Left lobe of liver (tissue), 2 donors: ENCODE data around the gene ZMAT1. TPM values are rescaled to one million over a fixed set of nuclear protein-coding genes. Genes with fewer than 3 reads are reported as not detected.
"Not testable (repeated sequence)": the region's sequence is repeated elsewhere in the genome, so short reads cannot be mapped to it uniquely, and the experiment has no call there.

Experiments used
- ATAC-seq: fragments of 200-7000 bp; cut with Tn5 transposase; one replicate; pipeline ENCODE4 v1.9.1; 2020; ENCODE audit warnings: mild to moderate bottlenecking, moderate library complexity
- DNase-seq: peaks from one replicate; pipeline ENCODE4 v3.0.0-alpha.2; 2020; ENCODE audit warnings: low spot score
- total RNA-seq: library from RNA; stranded (reverse); gene quantifications from one replicate; pipeline ENCODE4 v1.2.1, GENCODE V29; 2021
- donor health status: DM: no; HTN: no; CAD: no; lungs with moderate emphysema.
- donor health status: DM: no; HTN: yes; CAD: no.

ZMAT1 gene
- 2.5 TPM for total RNA-seq

GRCh38 chrX:101931488-101932248, at the start of gene ZMAT1:
ZMAT1 (minus strand) TSS chrX:101932027; CDS start chrX:101932008, 19 bp downstream.
- peak; percentile 93 for DNase-seq
- ATAC-seq = peak; percentile 94

GRCh38 chrX:101977106-101977505, 45.3 kb upstream of the ZMAT1 start:
- ATAC-seq = no peak
- DNase-seq = no peak

GRCh38 chrX:101973066-101973465, 41.2 kb upstream of the ZMAT1 start:
- ATAC-seq (no peak), DNase-seq (no peak)

GRCh38 chrX:101964923-101965539, 33.2 kb upstream of the ZMAT1 start:
- DNase-seq, ATAC-seq: not testable (repeated sequence)

- DNase-seq (no peak), ATAC-seq (no peak)
Measured at GRCh38 chrX:101958139-101958538, 26.3 kb upstream of the ZMAT1 start.

- DNase-seq (no peak), ATAC-seq (no peak)
Measured at GRCh38 chrX:101957174-101957573, 25.3 kb upstream of the ZMAT1 start.

GRCh38 chrX:101956556-101956955, 24.7 kb upstream of the ZMAT1 start:
- ATAC-seq (no peak), DNase-seq (no peak)

- ATAC-seq (no peak), DNase-seq (no peak)
Measured at GRCh38 chrX:101950581-101950980, 18.8 kb upstream of the ZMAT1 start.

GRCh38 chrX:101932249-101932570, 383 bp upstream of the ZMAT1 start:
- no peak for ATAC-seq
- DNase-seq = no peak

- no peak for ATAC-seq
- DNase-seq = no peak
Measured at GRCh38 chrX:101931136-101931487, 715 bp downstream of the ZMAT1 start.

- ATAC-seq (no peak), DNase-seq (no peak)
Measured at GRCh38 chrX:101925733-101926132, 6.1 kb downstream of the ZMAT1 start.

- ATAC-seq = no peak
- no peak for DNase-seq
Measured at GRCh38 chrX:101918751-101919150, 13.1 kb downstream of the ZMAT1 start.

- DNase-seq (no peak), ATAC-seq (peak; percentile 25)
Measured at GRCh38 chrX:101906136-101906796, 25.6 kb downstream of the ZMAT1 start.

- ATAC-seq (no peak), DNase-seq (no peak)
Measured at GRCh38 chrX:101904996-101905395, 26.8 kb downstream of the ZMAT1 start.

Other genes starting within 250 kb of the ZMAT1 start
- not detected for gene TCEAL2, start 193.7 kb upstream of the ZMAT1 start, total RNA-seq
- not detected for gene TCEAL6, start 210.5 kb upstream of the ZMAT1 start, total RNA-seq
- gene BEX5, start 223.9 kb upstream of the ZMAT1 start, total RNA-seq = not detected